ENCODE results near the gene CASK.
A peak's percentile ranks its signal among the peaks of the same experiment; 100 is the strongest.

CASK gene

GRCh38 chrX:41822892-41823291 is 100.5 kb downstream of the CASK start:
- Histone ChIP-seq H3K9ac (ENCODE audit: low read depth, low read length) (no peak overlapping the region), H3K4me1 (ENCODE audit: control insufficient read depth, insufficient read depth, low read length) (peaks cover 22% of the 10 kb centered on the region), H3K27me3 (ENCODE audit: control insufficient read depth, insufficient read depth, low read length) (no peaks in the 10 kb centered on the region), H3K36me3 (ENCODE audit: insufficient read depth, low read length) (no peaks in the 10 kb centered on the region), H3K4me2 (ENCODE audit: low read length) (no peak overlapping the region), H3K9me3 (replicated peaks; ENCODE audit: low read length) (no peaks in the 10 kb centered on the region), H3K4me3 (ENCODE audit: low read length) (no peak overlapping the region)

GRCh38 chrX:41808047-41808446 is 115.3 kb downstream of the CASK start:
- no peaks in the 10 kb centered on the region for H3K9me3 ChIP-seq (replicated peaks; ENCODE audit: low read length)
- H3K4me1 ChIP-seq (ENCODE audit: control insufficient read depth, insufficient read depth, low read length): no peaks in the 10 kb centered on the region
- H3K4me3 ChIP-seq (ENCODE audit: low read length): no peak overlapping the region
- no peak overlapping the region for H3K4me2 ChIP-seq (ENCODE audit: low read length)
- H3K36me3 ChIP-seq (ENCODE audit: insufficient read depth, low read length): no peaks in the 10 kb centered on the region
- H3K27me3 ChIP-seq (ENCODE audit: control insufficient read depth, insufficient read depth, low read length): no peaks in the 10 kb centered on the region
- no peak overlapping the region for H3K9ac ChIP-seq (ENCODE audit: low read depth, low read length)

GRCh38 chrX:41802958-41803357 is 120.4 kb downstream of the CASK start:
- H3K4me1 ChIP-seq (ENCODE audit: control insufficient read depth, insufficient read depth, low read length): no peaks in the 10 kb centered on the region
- H3K9ac ChIP-seq (ENCODE audit: low read depth, low read length): no peak overlapping the region
- no peaks in the 10 kb centered on the region for H3K27me3 ChIP-seq (ENCODE audit: control insufficient read depth, insufficient read depth, low read length)

GRCh38 chrX:41799661-41800060 is 123.7 kb downstream of the CASK start:
- H3K36me3 ChIP-seq (ENCODE audit: insufficient read depth, low read length): no peaks in the 10 kb centered on the region
- no peak overlapping the region for H3K4me3 ChIP-seq (ENCODE audit: low read length)
- H3K4me1 ChIP-seq (ENCODE audit: control insufficient read depth, insufficient read depth, low read length): no peaks in the 10 kb centered on the region
- no peak overlapping the region for H3K4me2 ChIP-seq (ENCODE audit: low read length)
- H3K9me3 ChIP-seq (replicated peaks; ENCODE audit: low read length): peaks cover 5% of the 10 kb centered on the region
- no peak overlapping the region for H3K9ac ChIP-seq (ENCODE audit: low read depth, low read length)
- H3K27me3 ChIP-seq (ENCODE audit: control insufficient read depth, insufficient read depth, low read length): no peaks in the 10 kb centered on the region

More at GRCh38 chrX:41802958-41803357, 120.4 kb downstream of the CASK start:
- no peak overlapping the region for H3K4me2 ChIP-seq (ENCODE audit: low read length)
- H3K9me3 ChIP-seq (replicated peaks; ENCODE audit: low read length): peaks cover 5% of the 10 kb centered on the region
- H3K4me3 ChIP-seq (ENCODE audit: low read length): no peak overlapping the region
- no peaks in the 10 kb centered on the region for H3K36me3 ChIP-seq (ENCODE audit: insufficient read depth, low read length)

GRCh38 chrX:41796577-41796976 is 126.8 kb downstream of the CASK start:
- Histone ChIP-seq H3K36me3 (ENCODE audit: insufficient read depth, low read length) (no peaks in the 10 kb centered on the region), H3K9ac (ENCODE audit: low read depth, low read length) (no peak overlapping the region), H3K4me2 (ENCODE audit: low read length) (no peak overlapping the region), H3K4me3 (ENCODE audit: low read length) (no peak overlapping the region), H3K9me3 (replicated peaks; ENCODE audit: low read length) (peaks cover 5% of the 10 kb centered on the region), H3K27me3 (ENCODE audit: control insufficient read depth, insufficient read depth, low read length) (no peaks in the 10 kb centered on the region), H3K4me1 (ENCODE audit: control insufficient read depth, insufficient read depth, low read length) (no peaks in the 10 kb centered on the region)

- H3K36me3 ChIP-seq (ENCODE audit: insufficient read depth, low read length): no peaks in the 10 kb centered on the region
- H3K9ac ChIP-seq (ENCODE audit: low read depth, low read length): no peak overlapping the region
- H3K4me3 ChIP-seq (ENCODE audit: low read length): no peak overlapping the region
These were observed 127.3 kb downstream of the CASK start for GRCh38 chrX:41796046-41796445.

GRCh38 chrX:41789374-41789773 is 134.0 kb downstream of the CASK start:
- Histone ChIP-seq H3K36me3 (ENCODE audit: insufficient read depth, low read length) (no peaks in the 10 kb centered on the region), H3K27me3 (ENCODE audit: control insufficient read depth, insufficient read depth, low read length) (no peaks in the 10 kb centered on the region), H3K9ac (ENCODE audit: low read depth, low read length) (no peak overlapping the region), H3K4me1 (ENCODE audit: control insufficient read depth, insufficient read depth, low read length) (peaks cover 10% of the 10 kb centered on the region), H3K9me3 (replicated peaks; ENCODE audit: low read length) (no peaks in the 10 kb centered on the region), H3K4me3 (ENCODE audit: low read length) (no peak overlapping the region), H3K4me2 (ENCODE audit: low read length) (no peak overlapping the region)

More at GRCh38 chrX:41796046-41796445, 127.3 kb downstream of the CASK start:
- Histone ChIP-seq H3K4me1 (ENCODE audit: control insufficient read depth, insufficient read depth, low read length) (no peaks in the 10 kb centered on the region), H3K4me2 (ENCODE audit: low read length) (no peak overlapping the region), H3K9me3 (replicated peaks; ENCODE audit: low read length) (peaks cover 4% of the 10 kb centered on the region), H3K27me3 (ENCODE audit: control insufficient read depth, insufficient read depth, low read length) (no peaks in the 10 kb centered on the region)

GRCh38 chrX:41785685-41786084 is 137.7 kb downstream of the CASK start:
- H3K9me3 ChIP-seq (replicated peaks; ENCODE audit: low read length): no peaks in the 10 kb centered on the region
- H3K36me3 ChIP-seq (ENCODE audit: insufficient read depth, low read length): no peaks in the 10 kb centered on the region
- H3K4me2 ChIP-seq (ENCODE audit: low read length): no peak overlapping the region
- H3K4me1 ChIP-seq (ENCODE audit: control insufficient read depth, insufficient read depth, low read length): peaks cover 10% of the 10 kb centered on the region
- no peak overlapping the region for H3K9ac ChIP-seq (ENCODE audit: low read depth, low read length)
- H3K4me3 ChIP-seq (ENCODE audit: low read length): no peak overlapping the region
- H3K27me3 ChIP-seq (ENCODE audit: control insufficient read depth, insufficient read depth, low read length): no peaks in the 10 kb centered on the region

- H3K4me1 ChIP-seq (ENCODE audit: control insufficient read depth, insufficient read depth, low read length): peaks cover 16% of the 10 kb centered on the region
- H3K27me3 ChIP-seq (ENCODE audit: control insufficient read depth, insufficient read depth, low read length): no peaks in the 10 kb centered on the region
- no peak overlapping the region for H3K9ac ChIP-seq (ENCODE audit: low read depth, low read length)
- no peaks in the 10 kb centered on the region for H3K36me3 ChIP-seq (ENCODE audit: insufficient read depth, low read length)
- no peak overlapping the region for H3K4me2 ChIP-seq (ENCODE audit: low read length)
- no peaks in the 10 kb centered on the region for H3K9me3 ChIP-seq (replicated peaks; ENCODE audit: low read length)
- no peak overlapping the region for H3K4me3 ChIP-seq (ENCODE audit: low read length)
These were observed 141.9 kb downstream of the CASK start for GRCh38 chrX:41781500-41781899.

GRCh38 chrX:41779941-41780340 is 143.4 kb downstream of the CASK start:
- H3K9ac ChIP-seq (ENCODE audit: low read depth, low read length): no peak overlapping the region

GRCh38 chrX:41779030-41779564 is 144.3 kb downstream of the CASK start:
- Histone ChIP-seq H3K9ac (ENCODE audit: low read depth, low read length) (no peak overlapping the region), H3K4me1 (ENCODE audit: control insufficient read depth, insufficient read depth, low read length) (peaks cover 6% of the 10 kb centered on the region), H3K4me2 (ENCODE audit: low read length) (peak overlapping the region; percentile 69), H3K4me3 (ENCODE audit: low read length) (no peak overlapping the region), H3K27me3 (ENCODE audit: control insufficient read depth, insufficient read depth, low read length) (no peaks in the 10 kb centered on the region), H3K9me3 (replicated peaks; ENCODE audit: low read length) (no peaks in the 10 kb centered on the region), H3K36me3 (ENCODE audit: insufficient read depth, low read length) (no peaks in the 10 kb centered on the region)

More at GRCh38 chrX:41779941-41780340, 143.4 kb downstream of the CASK start:
- Histone ChIP-seq H3K4me3 (ENCODE audit: low read length) (no peak overlapping the region), H3K36me3 (ENCODE audit: insufficient read depth, low read length) (no peaks in the 10 kb centered on the region), H3K27me3 (ENCODE audit: control insufficient read depth, insufficient read depth, low read length) (no peaks in the 10 kb centered on the region), H3K9me3 (replicated peaks; ENCODE audit: low read length) (no peaks in the 10 kb centered on the region), H3K4me2 (ENCODE audit: low read length) (no peak overlapping the region), H3K4me1 (ENCODE audit: control insufficient read depth, insufficient read depth, low read length) (peaks cover 6% of the 10 kb centered on the region)

GRCh38 chrX:41761702-41762101 is 161.7 kb downstream of the CASK start:
- Histone ChIP-seq H3K9ac (ENCODE audit: low read depth, low read length) (no peak overlapping the region), H3K9me3 (replicated peaks; ENCODE audit: low read length) (no peaks in the 10 kb centered on the region), H3K4me1 (ENCODE audit: control insufficient read depth, insufficient read depth, low read length) (no peaks in the 10 kb centered on the region)

More at GRCh38 chrX:41761702-41762101, 161.7 kb downstream of the CASK start:
- Histone ChIP-seq H3K4me3 (ENCODE audit: low read length) (no peak overlapping the region), H3K4me2 (ENCODE audit: low read length) (no peak overlapping the region), H3K27me3 (ENCODE audit: control insufficient read depth, insufficient read depth, low read length) (peaks cover 4% of the 10 kb centered on the region), H3K36me3 (ENCODE audit: insufficient read depth, low read length) (no peaks in the 10 kb centered on the region)
